Measurements from ENCODE around the gene CELA3A.
"Not testable (repeated sequence)": the region's sequence is repeated elsewhere in the genome, so short reads cannot be mapped to it uniquely, and the experiment has no call there.

- TF ChIP-seq, protein P1, sequence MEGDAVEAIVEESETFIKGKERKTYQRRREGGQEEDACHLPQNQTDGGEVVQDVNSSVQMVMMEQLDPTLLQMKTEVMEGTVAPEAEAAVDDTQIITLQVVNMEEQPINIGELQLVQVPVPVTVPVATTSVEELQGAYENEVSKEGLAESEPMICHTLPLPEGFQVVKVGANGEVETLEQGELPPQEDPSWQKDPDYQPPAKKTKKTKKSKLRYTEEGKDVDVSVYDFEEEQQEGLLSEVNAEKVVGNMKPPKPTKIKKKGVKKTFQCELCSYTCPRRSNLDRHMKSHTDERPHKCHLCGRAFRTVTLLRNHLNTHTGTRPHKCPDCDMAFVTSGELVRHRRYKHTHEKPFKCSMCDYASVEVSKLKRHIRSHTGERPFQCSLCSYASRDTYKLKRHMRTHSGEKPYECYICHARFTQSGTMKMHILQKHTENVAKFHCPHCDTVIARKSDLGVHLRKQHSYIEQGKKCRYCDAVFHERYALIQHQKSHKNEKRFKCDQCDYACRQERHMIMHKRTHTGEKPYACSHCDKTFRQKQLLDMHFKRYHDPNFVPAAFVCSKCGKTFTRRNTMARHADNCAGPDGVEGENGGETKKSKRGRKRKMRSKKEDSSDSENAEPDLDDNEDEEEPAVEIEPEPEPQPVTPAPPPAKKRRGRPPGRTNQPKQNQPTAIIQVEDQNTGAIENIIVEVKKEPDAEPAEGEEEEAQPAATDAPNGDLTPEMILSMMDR (conservative IDR thresholded peaks at IDR 0.05; ENCODE audit: low read length) = not testable (repeated sequence)
- not testable (repeated sequence) for TF ChIP-seq EZH2phosphoT487 (IDR thresholded peaks at IDR 0.05; ENCODE audit: borderline replicate concordance)
Observed at GRCh38 chr1:21978209-21978608, 23.2 kb upstream of the CELA3A start.

Data from Loucy (cell line).